GM18511 (cell line): ENCODE measurements around the gene ENG.

Experiments used
- ATAC-seq: cut with Tn5 transposase; IDR thresholded peaks from one replicate; pipeline ENCODE4 v1.9.1; 2021; ENCODE audit warnings: mild to moderate bottlenecking, moderate library complexity; ENCODE audit not compliant: unreplicated experiment

The ENG gene

DNA sequence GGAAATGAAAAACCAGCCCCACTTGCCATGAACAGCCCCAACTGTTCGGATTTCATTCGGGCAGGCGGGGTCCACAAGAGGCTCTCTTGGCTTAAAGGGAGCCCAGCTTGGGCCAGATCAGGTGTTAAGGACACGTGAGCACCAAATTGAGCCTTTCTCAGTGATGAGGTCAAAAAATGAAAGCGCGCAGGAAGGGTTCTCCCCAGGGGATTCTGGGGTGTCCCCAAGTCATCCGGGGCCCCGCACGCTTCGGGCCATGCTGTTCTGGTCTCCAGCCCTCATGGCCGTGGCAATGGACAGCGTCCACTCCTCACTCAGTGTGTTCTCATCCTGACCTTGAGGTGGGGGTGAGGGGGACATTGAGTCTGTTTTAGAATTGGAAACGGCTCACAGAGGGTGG, 12.1 kb upstream of the ENG start:
- no peak for ATAC-seq

DNA sequence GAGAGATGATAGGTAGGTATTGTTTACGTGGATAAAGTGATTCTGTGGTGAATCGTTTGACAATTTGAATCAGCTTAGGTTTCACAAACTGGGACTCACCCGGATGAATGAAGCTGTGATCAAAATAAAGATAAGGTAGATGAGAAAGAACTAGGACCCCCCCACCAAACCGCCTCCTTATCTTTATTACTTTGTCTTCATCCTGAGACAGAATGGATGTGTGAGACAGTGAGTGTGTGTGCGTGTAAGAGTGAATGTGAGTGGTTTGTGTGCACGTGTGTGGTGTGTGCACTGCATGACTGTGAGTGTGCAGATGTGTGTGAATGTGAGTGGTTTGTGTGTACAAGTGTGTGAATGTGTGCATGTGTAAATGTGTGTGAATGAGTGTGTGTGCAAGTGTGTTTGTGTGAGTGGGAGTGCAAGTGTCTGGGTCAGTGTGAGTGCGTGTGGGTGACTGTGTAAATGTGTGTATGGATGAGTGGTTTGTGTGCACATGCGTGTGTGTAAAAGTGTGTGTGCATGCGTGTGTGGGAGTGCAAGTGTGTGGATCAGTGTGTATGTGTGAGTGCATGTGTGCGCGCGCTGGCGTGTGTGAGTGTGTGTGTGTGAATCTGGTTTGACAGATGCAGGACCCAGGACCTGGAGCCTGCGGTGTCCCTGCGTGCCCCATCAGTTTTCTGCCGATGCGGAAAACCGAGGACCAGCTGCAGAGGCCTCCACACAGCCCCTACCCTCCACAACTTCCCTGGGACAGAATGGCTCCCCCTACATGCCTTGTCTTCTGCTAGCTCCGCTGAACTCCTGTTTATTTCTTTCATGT, 11.4 kb upstream of the ENG start:
- ATAC-seq, result no peak

DNA sequence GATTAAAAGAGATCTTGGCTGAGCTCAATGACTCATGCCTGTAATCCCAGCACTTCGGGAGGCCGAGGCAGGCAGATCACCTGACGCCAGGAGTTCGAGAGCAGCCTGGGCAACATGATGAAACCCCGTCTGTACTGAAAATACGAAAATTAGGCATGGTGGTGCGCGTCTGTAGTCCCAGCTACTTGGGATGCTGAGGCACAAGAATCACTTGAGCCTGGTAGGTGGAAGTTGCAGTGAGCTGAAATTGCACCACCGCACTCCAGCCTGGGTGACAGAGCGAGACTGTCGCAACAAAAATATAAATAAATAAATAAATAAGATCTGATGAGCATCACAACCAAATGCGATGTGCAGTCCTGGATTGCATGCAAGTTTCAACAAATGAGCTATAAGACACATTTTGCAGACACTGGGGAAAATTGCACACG, 8.7 kb upstream of the ENG start:
- no peak for ATAC-seq

DNA sequence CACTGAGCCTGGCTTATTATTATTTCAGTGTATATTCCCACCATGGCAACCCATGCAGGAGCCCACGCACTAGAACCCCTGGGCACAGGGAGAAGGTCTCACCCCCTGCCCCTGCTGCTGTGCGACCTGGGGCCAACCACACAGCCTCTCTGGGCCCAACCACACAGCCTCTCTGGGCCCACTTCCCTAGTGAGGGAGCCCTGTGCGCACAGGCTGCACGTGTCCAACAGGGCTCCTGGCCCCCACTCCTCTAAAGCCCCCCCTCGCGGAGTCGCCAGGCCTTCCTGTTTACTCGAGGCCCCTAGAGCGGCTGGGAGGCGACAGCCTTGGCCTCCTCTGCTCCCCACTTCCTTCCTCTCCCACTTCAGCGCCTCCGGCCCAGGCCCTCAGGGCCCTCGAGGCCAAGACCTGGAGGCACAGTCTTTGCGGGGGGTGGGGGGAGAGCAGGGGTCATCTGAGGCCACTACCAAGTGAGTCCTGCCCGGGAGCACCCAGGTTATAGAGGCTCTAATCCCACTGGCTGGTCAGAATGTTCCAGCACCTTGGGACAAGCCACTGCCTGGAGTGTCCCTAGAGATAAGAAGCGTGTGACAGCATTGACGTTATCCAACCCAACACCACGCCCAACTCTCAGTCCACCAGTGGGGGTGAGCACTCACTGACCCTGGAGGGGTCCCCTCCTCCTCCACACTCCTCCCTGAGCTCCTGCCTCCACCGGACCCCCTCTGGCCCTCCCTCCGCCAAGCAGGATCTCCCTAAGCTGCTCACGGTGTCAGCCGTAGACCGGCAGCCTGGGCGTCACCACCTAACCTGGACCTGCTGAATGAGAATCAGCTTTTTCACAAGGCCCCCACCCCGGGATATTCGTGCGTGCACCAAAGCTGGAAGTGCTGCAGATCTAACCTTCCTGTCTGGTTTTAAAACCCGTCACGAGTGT, 7.9 kb upstream of the ENG start:
- ATAC-seq, result no peak

DNA sequence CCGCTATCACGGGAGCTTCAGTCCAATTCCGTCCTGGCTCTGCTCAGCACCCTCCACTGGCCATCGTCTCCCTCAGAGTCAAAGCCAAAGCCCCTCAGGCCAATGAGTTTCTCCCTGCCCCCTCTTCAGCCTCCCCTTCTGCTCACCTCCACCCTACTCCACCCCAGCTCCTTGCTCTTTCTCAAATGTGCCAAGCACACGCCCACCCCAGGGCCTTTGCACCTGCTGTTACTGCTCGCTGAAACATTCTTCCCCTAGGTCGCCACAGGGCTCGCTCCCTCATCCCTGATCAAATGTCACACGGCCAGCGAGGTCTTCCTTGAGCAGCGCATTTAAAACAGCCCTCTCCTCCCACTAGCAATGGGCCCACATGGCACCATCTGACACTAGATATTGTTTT, 6.3 kb upstream of the ENG start:
- ATAC-seq, result no peak

DNA sequence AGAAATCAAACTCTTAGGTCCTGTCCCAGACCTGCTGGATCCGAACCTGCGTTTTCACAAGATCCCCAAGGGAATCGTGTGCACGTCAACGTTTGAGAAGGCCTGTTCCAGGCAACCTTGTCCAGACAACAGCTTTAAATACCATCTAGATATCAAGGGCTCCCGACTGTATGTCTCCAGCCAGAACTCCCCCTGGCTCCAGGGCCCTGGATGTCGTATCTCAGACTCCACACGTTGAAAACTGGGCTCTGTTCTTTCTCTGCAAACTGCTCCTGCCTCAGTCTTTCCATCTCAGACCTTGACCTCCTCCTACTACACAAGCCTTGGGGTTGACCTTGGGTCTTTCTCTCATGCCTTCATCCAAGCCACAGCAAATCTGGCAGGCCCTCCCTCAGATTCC, 5.8 kb upstream of the ENG start:
- no peak for ATAC-seq

DNA sequence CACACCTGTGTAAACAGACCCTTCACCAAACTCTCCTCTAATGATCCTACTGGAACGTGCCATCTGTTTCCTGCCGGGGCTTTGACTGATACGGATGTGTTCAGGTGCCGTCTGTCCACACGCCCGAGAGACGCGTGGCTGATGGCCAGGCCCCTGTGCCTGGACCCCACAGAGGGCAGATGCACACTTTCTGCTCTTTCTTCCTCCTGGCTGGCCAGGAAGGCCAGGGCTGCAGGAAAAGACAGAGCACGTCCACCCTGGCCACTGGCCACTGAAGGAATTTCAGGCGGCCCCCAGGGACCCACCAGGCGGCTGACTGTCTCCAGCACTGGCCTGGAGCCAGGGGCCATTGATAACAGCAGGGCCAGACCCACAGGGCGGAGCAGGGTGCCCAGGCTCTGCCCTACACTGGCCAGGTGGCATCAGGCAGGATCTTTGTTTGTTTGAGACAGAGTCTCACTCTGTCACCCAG, 3.6 kb upstream of the ENG start:
- ATAC-seq, result no peak

DNA sequence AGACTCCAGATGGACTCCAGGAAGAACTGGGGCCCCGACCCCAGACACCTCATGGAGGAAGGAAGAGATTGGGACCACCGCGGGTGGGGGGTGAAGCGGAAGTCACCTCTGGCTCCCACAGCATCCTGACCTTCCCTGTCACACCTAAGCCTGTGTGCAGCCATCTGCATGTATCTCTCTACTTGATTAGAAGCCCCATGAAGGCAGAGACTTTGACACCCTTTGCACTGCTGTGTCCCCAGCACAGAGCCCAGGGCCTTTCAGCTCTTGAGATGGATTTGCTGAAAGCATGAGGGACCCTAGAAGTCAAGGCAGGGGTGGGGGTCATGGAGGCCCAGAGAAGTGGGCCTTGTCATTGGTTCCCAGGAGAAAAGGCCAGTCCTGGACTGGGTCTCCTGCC, 2.8 kb upstream of the ENG start:
- no peak for ATAC-seq

DNA sequence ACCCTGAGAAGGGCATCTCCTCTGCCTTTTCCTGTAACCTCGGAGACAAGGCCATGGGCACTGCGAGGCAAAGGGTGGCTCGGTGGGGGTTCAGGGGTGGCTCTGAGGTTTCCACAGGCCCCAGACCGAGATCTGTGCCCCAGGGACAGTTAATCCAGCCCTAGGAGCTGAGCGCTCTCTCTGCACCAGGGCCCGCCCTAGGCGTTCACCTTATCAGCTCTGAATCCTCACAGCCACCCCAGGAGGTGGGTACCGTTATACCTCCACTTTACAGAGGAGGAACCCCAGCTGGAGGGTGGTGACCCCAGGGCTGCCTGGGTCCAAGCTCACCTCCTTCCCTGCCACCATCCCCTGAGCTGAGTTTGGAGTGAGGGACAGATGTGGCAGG, 2.3 kb upstream of the ENG start:
- ATAC-seq, result no peak

DNA sequence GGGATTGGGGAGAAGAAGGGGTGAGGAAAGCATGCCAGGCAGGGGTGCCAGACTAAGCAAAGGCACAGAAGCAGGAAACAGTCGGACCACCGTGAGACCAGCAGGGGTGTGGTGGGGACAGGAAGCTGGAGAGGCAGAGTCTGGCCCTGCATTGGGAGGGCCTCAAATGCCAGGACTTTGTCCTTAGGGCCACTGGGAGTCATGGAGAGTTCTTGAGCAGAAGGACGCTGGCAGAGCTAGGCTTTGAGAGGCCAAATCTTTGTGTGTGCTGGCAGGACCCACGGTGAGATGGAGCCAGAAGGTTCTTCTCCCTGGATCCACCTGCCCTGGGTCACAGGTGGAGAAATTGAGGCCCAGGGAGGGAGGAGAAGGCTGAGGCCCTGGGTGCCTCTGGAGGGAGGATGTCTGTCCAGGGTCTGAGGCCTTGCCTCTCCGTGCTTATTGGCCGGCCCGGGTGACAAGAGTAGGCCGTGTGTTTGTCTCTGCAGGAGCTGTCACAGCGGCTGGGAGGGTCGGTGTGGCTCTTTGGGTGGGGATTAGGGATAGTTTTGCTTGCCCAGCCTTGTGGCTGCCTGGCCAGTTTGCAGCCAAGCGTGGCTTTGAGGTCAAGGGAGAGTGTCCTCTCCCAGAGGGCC, 1.8 kb upstream of the ENG start:
- ATAC-seq, result no peak

DNA sequence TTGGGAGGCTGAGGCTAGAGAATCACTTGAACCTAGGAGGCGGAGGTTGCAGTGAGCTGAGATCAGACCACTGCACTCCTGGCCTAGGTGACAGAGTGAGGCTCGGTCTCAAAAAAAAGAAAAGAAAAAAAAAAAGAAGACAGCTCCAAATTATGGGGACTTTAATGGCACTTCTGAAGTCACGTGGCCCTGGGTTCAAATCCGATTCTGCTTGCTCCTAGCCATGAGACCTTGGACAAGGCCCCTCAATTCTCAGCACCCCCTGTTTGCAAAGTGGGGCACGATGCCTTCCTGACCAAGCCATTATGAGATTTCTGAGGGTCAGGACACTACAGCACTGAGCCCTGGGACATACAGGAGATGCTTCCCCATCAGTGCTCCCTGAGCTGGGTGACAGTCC, 1.1 kb upstream of the ENG start:
- no peak for ATAC-seq

DNA sequence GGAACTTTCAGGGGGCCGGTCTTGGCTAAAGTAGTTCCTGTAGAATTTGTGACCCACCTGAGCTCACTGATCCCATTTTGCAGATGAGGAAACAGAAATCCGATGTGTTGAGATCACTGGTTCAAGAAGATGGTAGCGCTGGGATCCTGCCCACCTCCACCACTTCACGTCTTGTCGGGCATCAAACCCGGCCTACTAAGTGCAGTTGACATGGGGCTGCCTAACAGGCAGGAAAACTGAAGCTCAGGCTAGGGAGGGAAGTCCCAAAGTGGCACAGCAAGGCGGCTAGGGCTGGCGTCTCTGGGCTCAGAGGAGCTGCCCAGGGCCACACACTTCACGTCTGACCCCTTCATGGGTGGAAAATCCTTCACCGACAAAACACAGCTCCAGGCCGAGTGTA, 502 bp upstream of the ENG start:
- ATAC-seq, result no peak

DNA sequence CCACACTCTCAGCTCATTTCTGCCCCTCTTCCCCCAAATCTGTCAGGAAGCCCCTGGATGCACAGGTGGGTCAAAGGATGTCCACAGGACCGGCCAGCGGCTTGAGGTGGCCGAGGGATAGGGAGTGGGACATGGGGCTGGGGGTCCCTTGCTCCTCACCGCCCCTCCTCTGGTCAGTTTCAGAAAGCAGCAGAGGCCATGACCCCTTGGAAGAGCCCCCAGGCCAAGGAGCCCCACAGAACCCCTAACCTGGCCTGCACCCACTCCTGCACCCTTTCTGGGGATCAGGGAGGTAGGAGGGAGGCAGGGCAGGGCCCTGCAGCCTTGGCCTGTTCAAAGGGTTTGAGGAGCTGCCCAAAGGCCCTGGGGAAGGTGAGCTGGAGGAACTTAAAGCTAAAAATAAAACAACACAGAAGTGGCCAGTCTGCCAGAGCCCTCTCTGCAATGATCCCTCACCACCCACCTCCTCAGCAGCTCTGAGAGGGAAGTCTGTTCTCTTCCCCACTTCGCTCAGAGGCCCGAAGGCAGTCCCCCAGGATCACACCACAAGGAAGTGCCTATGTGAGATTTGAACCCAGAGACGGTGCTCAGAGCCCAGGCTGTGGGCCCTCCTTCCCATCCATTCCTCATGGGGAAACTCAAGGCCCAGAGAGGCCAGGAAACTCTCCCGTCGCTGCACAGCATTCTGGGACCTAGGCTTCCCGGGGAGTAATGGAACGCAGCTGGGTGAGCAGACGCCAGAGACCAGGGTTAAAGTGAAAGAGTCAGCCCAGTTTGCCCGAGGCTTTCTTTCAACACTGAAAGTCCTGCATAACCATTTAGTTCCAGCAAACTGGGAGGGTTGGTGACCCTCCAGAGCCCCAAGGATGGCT, 910 bp downstream of the ENG start:
- ATAC-seq, result no peak

DNA sequence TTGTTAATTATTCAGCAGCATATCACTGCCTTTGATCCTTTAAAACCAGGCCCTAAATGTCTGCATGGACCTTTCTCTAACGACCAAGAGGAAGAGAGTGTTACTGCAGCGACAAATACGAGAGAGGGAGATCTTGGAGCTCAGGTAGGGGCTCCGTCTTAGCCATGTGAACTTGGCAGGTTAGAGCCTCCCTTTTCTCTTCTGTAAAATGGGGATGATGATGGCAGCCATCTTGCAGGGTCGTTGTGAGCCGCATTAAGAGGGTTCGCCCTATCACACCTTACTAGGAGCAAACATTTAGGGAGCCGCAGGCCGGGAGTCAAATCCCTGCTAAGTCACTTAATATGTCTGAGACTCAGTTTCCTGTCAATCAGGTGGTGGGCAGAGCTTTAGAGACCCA, 1.6 kb downstream of the ENG start:
- ATAC-seq, result no peak

DNA sequence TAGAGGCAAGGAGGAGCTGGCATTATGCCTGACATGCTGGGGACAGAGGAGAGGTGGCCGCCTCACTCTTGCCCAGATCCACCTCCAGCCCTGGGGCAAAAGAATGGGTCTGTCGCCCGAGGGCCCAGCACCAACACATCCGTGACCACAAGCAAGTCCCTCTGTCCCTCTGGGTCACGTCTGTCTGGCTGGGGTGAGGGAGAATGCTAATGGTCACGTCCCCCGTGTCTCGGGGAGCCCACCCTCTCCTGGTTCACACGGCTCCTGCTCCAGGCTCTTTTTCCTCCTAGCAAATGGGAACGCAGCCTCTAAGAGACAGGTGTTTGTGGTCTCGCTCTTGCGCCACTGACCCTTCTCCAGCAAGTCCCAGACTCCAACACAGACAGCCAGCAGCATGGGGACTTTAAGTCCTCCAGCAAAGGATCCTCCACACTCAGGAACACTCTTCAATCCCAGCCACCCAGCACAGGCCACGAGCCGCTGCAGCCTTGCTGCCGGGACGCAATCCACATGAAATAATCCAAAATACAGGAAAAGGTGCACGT, 4.1 kb downstream of the ENG start:
- no peak for ATAC-seq

DNA sequence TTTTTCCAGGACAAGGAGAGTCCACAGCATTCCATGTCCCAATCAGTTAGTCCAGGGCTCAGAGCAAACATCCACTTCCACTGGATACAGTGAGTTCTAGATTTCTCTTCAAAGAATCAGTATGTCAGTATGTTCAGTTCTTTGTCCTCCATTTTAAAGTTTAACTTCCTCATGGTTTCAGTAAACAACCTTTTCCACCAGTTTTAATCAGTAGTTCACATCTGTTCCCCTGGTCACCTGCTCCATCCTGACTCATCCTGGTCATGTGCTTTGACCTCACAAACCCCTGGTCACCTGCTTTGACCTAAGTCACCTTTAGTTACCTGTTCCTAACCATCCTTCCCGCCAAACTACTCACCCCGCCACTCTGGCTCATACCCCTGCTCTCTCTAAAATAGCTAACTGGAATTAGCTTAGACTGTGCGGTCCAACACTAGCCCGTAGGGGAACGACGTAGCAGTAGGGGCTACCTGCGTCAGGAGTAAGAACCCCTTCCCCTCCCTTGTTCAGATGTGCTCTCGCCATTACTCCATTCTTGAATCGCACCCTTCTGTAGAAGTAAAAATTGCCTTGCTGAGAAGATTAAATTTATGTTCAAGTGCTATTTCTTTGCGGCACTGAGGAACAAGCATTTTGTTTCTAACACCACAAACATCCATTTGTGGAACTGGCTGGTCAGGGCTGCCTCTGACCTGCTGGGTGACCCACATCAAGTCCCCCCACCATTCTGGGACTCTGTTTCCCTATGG, 5.5 kb downstream of the ENG start:
- ATAC-seq, result no peak

DNA sequence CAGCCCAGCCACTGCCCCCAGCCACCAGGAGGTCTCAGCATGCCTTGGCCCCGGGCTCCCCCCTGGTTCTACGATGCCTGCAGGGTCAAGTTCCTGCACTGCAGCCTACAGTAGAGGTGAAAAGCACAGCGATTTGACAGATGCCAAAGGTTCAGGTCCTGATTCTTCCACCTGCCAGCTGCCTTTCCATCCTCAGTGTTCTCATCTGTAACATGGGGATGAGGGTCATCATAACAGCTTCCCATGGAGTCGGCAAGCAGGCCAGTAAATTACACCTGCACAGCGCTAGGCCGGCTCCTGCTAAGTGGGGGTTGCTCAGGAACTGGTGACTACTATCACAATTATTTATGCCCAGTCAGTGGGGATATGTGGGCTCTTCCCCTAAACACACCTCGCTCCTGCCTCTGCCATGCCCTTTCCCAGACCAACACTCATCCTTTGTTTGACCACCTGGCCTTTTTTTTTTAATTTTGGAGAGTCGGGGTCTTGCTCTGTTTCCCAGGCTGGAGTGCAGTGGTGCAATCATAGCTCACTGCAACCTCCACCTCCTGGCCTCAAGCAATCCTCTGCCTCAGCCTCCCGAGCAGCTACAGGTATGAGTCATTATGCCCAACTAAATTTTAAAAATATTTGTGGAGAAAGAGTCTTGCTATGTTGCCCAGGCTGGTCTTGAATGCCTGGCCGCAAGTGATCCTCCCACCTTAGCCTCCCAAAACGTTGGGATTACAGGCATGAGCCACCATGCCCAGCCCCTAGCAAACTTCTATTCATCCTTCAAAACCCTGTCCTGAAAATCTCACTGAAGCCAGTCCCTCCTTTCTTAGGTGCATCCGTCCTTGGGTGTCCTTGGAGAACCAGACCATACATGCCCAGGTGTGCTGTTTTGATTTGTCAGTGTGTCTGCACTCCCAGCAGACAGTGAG, 6.4 kb downstream of the ENG start:
- ATAC-seq, result no peak

DNA sequence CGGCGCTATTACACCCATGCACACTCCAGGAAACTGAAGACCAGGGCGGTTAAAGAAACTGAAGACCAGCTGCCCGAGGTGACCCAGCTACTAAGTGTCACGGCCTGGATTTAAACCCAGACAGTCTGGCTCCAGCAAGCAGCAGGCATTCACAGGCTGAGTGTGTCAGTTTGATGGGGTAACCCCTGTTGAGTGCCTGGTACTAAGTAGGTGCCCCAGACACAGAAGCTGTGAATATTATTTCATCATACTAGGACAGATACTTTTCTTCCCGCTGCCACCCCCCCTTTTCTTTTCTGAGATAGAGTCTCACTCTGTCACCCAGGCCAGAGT, 7.3 kb downstream of the ENG start:
- no peak for ATAC-seq
